T-helper 2 cell treated with Interferon-gamma antibody and Interleukin-4, amounts not matched to agents 5 μg/mL and 100 μg/mL, for 36 hours (primary cell): Measurements from ENCODE around the gene CDHR2.

Source experiments
- DNase-seq: peaks from one replicate; pipeline ENCODE4 v3.0.0; 2021; ENCODE audit warnings: low spot score
- H3K27ac Mint-ChIP-seq: one replicate; pipeline ENCODE4 v1.8.0; 2021; ENCODE audit warnings: mild to moderate bottlenecking, mixed read lengths
- H3K27me3 Mint-ChIP-seq: one replicate; pipeline ENCODE4 v1.8.0; 2021; ENCODE audit warnings: low read depth, mixed read lengths
- H3K36me3 Mint-ChIP-seq: one replicate; pipeline ENCODE4 v1.8.0; 2021; ENCODE audit warnings: low read depth, mixed read lengths
- H3K4me1 Mint-ChIP-seq: one replicate; pipeline ENCODE4 v1.8.0; 2021; ENCODE audit warnings: low read depth, mixed read lengths
- H3K4me3 Mint-ChIP-seq: one replicate; pipeline ENCODE4 v1.8.0; 2022; ENCODE audit warnings: mild to moderate bottlenecking, moderate library complexity, mixed read lengths
- H3K9me3 Mint-ChIP-seq: one replicate; pipeline ENCODE4 v1.8.0; 2021; ENCODE audit warnings: mixed read lengths

The CDHR2 gene

DNA sequence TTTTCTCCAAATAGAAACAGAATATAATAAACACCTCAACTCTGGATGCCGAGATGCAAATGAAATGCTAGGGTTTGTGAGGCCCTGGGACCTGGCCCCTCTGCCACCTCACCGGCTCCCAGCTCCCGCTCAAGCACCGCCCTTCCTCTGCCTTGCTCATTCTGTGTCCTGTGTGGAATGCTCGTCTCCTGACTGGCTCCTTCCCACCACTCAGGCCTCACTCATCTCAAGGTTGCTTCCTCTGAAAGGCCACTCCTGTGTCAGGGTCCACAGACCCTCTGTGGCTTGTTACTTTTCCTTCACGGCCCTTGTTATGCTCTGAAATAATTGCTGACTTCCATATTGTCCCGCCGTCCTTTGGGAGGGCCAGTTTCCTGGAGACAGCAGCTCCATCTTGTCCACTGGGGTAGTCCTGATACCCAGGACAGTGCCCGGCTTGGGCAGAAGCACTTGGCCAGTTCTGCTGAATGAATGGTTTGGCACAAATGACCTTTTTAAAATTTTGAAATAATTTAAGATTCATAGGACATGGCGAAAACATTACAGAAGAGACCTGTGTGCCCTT is 27.4 kb upstream of the CDHR2 start:
- Mint-ChIP-seq H3K4me1 (peaks cover 4% of the 10 kb centered on the region), H3K9me3 (no peaks in the 10 kb centered on the region), H3K27me3 (no peaks in the 10 kb centered on the region), H3K36me3 (peaks cover 8% of the 10 kb centered on the region), H3K27ac (no peak overlapping the region), H3K4me3 (no peak overlapping the region)
- DNase-seq, result no peak

DNA sequence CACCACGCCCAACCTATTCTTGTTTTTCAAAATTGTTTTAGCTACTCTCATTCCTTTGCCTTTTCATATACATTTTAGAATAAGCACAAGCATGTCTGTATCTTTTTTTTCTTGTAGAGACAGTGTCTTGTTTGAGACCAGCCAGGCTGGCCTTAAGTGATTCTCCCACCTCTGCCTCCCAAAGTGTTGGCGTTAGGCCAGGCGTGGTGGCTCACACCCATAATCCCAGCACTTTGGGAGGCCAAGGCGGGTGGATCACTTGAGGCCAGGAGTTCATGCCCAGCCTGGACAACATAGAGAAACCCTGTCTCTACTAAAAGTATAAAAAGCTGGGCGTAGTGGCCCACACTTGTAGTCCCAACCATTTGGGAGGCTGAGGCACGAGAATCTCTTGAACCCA is 25.0 kb upstream of the CDHR2 start:
- no peaks in the 10 kb centered on the region for H3K9me3 Mint-ChIP-seq
- peaks cover 21% of the 10 kb centered on the region for H3K36me3 Mint-ChIP-seq
- H3K27me3 Mint-ChIP-seq, result no peaks in the 10 kb centered on the region
- no peaks in the 10 kb centered on the region for H3K4me1 Mint-ChIP-seq
- H3K27ac Mint-ChIP-seq, result no peak overlapping the region
- no peak for DNase-seq
- H3K4me3 Mint-ChIP-seq, result no peak overlapping the region

DNA sequence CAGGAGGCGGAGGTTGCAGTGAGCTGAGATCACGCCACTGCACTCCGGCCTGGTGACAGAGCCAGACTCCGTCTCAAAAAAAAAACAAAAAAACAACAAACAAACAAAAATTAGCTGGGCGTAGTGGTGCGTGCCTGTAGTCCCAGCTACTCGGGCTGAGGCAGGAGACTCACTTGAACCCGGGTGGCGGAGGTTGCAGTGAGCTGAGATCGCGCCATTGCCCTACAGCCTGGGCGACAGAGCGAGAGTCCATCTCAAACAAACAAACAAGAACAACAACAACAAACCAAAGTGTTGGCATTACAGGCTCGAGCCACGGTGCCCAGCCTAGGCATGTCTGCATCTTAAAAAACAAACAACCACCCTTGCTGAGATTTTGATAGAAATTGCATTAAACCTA is 24.2 kb upstream of the CDHR2 start:
- Mint-ChIP-seq H3K27ac (no peak overlapping the region), H3K27me3 (no peaks in the 10 kb centered on the region), H3K36me3 (peaks cover 28% of the 10 kb centered on the region), H3K9me3 (no peaks in the 10 kb centered on the region), H3K4me3 (no peak overlapping the region), H3K4me1 (peaks cover 4% of the 10 kb centered on the region)
- no peak for DNase-seq

DNA sequence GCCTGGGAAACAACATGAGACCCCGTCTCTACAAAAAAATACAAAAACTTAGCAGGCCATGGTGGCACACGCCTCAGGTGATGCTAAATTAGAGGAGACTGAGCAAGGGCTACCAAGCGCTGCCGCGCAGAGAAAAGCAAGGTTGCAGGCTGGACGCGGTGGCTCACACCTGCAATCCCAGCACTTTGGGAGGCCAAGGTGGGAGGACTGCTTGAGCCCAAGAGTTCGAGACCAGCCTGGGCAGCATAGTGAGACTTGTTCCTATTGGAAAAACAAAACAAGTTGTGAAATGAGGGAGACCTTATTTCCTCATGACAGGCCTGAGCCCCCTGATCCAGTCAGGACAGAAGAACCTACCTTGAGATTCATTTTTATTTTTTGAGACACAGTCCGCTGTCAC is 23.5 kb upstream of the CDHR2 start:
- Mint-ChIP-seq H3K4me3 (no peak overlapping the region), H3K4me1 (peaks cover 4% of the 10 kb centered on the region), H3K9me3 (no peaks in the 10 kb centered on the region), H3K27ac (no peak overlapping the region), H3K36me3 (peaks cover 28% of the 10 kb centered on the region), H3K27me3 (no peaks in the 10 kb centered on the region)
- no peak for DNase-seq

DNA sequence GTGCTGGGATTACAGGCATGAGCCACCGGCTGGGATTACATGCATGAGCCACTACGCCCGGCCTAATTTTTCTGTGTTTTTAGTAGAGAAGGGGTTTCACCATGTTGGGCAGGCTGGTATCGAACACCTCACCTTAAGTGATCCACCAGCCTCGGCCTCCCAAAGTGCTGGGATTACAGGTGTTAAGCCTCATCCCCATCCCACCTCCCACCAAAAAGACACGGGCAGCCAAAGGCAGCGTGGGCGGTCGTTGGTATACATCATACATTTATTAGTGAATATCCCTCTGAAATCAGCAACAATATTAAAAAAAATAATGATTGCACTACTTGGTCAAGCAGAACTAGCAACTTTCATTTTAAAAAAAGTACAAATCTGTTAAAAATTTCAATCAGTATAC is 22.7 kb upstream of the CDHR2 start:
- no peaks in the 10 kb centered on the region for H3K9me3 Mint-ChIP-seq
- DNase-seq, result no peak
- peaks cover 7% of the 10 kb centered on the region for H3K4me1 Mint-ChIP-seq
- H3K36me3 Mint-ChIP-seq, result peaks cover 33% of the 10 kb centered on the region
- no peak overlapping the region for H3K4me3 Mint-ChIP-seq
- no peak overlapping the region for H3K27ac Mint-ChIP-seq
- H3K27me3 Mint-ChIP-seq, result no peaks in the 10 kb centered on the region

DNA sequence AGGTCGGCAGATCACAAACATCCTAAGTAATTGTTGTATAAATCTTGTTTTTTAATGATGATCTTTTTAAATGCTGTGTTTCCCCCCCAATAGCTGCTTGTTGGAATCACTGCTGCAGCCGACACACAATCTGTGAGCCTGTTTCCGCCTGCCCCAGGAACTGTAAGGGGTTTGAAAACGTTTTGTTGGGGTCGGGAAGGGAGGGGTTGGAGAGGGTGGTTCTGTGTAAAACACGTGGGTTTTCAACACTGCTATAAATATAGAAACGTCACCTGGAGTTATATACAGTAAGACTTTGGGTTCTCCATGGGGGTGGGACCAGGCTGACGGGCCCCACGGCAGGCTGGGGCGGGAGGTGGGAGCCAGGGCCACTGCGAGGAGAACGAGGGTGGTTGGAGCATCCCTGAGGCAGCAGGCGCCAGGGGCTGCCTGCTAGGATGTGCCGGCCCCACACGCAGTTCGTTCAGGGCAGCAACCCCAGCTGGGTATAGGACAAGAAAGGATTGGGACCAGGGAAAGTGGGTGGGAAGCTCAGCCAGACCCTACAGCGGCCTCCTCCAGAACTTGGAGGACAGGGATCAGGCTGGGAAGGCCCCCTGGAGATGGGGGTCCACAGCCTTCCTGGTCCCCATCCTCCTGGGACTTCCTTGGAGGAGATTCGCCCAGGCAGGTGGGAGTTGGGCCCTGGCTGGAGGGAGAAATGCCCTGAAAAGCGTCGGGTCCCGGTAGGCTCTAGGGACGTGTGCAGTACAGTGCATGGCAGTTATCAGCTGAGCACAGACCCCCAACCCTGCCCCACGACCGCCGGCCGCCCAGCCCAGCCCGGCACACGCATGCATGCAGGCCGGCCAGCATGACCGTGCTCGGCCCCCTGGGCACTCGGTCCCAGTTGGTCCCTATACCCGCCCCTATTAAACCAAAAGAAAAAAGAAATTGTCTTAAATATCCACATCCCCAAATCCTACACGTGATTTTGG is 21.6 kb upstream of the CDHR2 start:
- Mint-ChIP-seq H3K27ac (no peak overlapping the region), H3K9me3 (no peaks in the 10 kb centered on the region), H3K4me1 (peaks cover 9% of the 10 kb centered on the region), H3K27me3 (no peaks in the 10 kb centered on the region), H3K36me3 (peaks cover 33% of the 10 kb centered on the region), H3K4me3 (no peak overlapping the region)
- no peak for DNase-seq

DNA sequence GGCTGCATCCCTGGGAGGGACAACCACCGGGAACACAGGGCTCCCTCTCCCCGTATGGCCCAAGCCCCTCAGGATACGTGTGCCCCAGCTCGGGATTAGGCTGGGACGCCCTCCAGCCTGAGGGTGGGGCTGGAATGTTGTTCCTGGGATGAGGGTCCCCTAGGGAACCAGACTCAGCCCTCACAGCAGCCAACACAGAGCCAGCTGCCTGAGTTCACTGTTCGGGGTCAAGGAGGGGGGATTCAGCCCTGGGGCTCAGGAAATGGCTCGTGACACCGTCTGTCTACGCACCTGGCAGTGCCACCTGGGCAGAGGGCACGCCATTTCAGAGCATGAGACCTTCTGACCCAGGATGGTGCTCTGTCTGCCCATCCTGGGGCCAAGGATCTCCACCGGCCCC is 20.8 kb upstream of the CDHR2 start:
- Mint-ChIP-seq H3K27me3 (no peaks in the 10 kb centered on the region), H3K9me3 (no peaks in the 10 kb centered on the region), H3K36me3 (peaks cover 35% of the 10 kb centered on the region), H3K27ac (peak overlapping the region; percentile 60), H3K4me3 (peak overlapping the region; percentile 26), H3K4me1 (peaks cover 12% of the 10 kb centered on the region)
- no peak for DNase-seq

DNA sequence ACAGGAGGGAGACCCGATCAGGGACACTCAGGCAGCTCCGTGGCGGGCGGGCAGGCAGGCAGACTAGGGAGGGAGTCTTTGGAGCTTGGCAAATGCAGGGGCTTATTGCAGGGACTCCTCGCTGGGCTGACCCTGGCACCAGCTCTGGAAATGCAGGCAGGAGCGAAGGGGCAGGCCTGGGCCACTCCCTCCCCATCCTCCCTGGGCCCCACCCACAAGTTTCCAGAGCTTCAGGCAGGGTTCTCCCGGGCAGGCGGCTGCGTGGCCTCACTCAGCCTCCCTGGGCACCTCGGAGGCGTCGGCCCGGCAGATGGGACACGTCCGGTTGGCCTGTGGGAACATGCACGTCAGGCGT is 20.4 kb upstream of the CDHR2 start:
- H3K4me1 Mint-ChIP-seq, result peaks cover 17% of the 10 kb centered on the region
- peak overlapping the region; percentile 26 for H3K4me3 Mint-ChIP-seq
- H3K27ac Mint-ChIP-seq, result no peak overlapping the region
- no peaks in the 10 kb centered on the region for H3K27me3 Mint-ChIP-seq
- H3K36me3 Mint-ChIP-seq, result peaks cover 40% of the 10 kb centered on the region
- no peak for DNase-seq
- no peaks in the 10 kb centered on the region for H3K9me3 Mint-ChIP-seq

DNA sequence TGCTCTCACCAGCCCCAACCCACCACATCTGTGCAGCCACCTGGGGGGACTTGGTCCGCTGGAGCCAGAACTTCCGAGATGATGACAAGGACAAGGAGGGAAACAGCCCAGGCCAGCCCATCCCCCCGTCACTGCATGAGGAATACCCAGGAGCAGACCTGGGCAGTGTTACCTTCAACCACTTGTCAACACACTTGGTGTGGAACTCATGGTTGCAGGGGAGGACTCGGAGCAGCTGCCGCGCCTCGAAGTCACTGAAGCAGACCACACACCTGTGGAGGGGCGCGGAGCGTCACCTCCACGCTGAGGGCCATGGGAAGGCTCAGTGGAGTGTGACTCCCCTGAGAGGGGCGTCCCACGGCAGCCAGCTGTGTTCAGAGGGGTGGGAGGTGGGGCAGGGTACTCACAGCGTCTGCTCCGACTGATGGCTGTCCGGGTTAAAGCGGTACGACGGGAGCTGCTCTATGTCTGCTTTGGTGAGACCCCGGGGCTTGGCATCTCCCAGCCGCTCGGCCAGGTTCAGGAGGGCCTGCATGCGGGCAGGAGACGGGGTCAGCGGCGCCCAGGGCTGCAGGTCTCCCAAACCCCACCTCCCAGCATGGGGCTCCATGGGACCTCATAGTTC is 19.9 kb upstream of the CDHR2 start:
- Mint-ChIP-seq H3K4me1 (peaks cover 21% of the 10 kb centered on the region), H3K27me3 (no peaks in the 10 kb centered on the region), H3K4me3 (peak overlapping the region; percentile 83), H3K9me3 (no peaks in the 10 kb centered on the region), H3K27ac (peak overlapping the region; percentile 82), H3K36me3 (peaks cover 45% of the 10 kb centered on the region)
- no peak for DNase-seq

DNA sequence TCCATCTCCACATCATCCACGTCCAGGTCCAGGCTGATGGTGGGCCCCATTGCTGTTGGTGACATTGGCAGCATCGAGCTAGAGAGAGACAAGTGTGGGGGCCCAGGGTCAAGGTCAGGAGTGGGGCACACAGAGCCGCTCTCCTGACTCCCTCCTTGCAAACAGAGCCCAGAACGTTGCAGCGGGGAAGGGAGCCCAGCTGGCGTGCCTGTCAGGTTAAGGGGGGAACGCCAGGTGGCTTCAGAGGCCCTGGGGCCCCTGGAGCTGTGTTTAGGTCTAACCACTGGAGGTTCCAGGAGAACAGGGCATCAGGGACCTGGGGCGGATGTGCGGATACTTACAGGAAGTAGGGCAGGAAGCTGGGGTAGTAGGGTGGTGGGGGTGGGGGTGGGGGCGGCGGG is 19.4 kb upstream of the CDHR2 start:
- Mint-ChIP-seq H3K27me3 (no peaks in the 10 kb centered on the region), H3K9me3 (no peaks in the 10 kb centered on the region), H3K27ac (peak overlapping the region; percentile 82), H3K4me1 (peaks cover 27% of the 10 kb centered on the region), H3K4me3 (peak overlapping the region; percentile 83), H3K36me3 (peaks cover 50% of the 10 kb centered on the region)
- no peak for DNase-seq

DNA sequence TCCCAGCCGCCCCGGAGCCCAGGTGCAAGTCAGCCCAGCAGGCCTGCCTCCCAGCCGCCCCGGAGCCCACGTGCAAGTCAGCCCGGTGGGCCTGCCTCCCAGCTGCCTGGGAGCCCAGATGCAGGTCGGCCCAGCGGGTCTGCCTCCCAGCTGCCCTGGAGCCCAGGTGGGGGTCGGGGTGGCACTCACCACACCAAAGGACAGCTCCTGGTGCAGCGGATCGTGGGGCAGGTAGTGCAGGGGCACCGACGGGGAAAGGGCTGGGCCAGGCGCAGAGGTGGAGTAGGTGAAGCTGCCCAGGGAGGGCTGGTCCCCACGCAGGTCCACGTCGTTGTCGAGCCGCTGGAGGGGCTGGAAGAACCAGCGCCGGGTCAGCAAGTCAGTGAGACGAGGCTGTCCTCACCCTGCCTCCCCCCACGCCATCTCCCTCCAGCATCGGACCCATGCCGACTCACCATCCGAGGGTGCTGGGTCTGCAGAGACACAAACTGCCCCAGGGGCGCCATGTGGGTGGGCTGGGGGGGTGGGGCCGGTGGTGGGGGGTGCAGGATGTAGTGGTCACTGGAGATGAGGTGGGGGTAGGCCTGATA is 18.7 kb upstream of the CDHR2 start:
- H3K4me1 Mint-ChIP-seq, result peaks cover 32% of the 10 kb centered on the region
- peak overlapping the region; percentile 89 for H3K27ac Mint-ChIP-seq
- DNase-seq, result no peak
- no peaks in the 10 kb centered on the region for H3K9me3 Mint-ChIP-seq
- H3K4me3 Mint-ChIP-seq, result peak overlapping the region; percentile 88
- no peaks in the 10 kb centered on the region for H3K27me3 Mint-ChIP-seq
- H3K36me3 Mint-ChIP-seq, result peaks cover 52% of the 10 kb centered on the region

DNA sequence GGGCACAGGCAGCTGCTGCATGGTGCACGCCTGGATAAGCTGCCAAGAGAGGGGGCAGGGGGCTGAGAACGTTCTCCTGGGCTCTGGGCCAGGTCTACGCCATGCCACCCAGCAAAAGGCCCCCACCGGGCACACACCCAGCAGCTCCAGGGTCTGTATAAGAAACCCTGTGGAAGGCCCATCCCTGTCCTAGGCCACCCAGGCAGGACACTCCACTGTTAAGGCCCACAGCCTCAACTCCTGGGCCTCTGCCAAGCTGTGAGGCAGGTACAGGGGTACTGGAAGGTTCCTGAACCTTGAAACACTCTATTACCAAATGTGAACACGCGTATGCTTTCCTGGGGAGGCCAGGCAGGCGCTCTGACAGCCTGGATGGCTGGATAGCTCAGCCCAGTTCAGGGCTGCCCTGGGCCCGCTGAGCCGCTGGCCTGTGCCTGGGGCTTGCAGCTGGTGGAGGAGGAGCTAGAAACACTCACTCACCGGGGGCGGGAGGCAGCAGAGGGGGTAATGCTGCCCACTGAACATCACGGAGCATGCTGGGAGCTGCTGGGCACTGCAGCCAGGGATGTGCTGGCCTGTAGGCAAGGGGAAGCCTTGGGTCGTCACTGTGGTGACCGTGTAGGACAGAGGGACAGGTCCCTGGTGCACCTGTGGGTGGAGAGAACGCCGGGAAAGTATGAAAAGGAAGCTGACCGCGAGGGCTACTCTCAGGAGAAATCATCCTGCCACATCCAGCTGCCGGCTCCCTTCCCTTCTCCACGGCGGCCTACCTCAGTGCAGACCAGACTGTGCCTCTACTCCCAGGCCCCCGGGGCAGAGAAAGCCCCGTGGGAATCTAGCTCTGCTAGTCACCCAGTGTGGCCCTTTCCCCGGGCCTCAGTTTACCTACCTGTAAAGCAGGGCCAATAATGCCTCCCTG is 17.9 kb upstream of the CDHR2 start:
- Mint-ChIP-seq H3K36me3 (peaks cover 57% of the 10 kb centered on the region), H3K27ac (peak overlapping the region; percentile 89), H3K4me3 (peak overlapping the region; percentile 88), H3K27me3 (no peaks in the 10 kb centered on the region), H3K4me1 (peaks cover 32% of the 10 kb centered on the region), H3K9me3 (no peaks in the 10 kb centered on the region)
- no peak for DNase-seq

DNA sequence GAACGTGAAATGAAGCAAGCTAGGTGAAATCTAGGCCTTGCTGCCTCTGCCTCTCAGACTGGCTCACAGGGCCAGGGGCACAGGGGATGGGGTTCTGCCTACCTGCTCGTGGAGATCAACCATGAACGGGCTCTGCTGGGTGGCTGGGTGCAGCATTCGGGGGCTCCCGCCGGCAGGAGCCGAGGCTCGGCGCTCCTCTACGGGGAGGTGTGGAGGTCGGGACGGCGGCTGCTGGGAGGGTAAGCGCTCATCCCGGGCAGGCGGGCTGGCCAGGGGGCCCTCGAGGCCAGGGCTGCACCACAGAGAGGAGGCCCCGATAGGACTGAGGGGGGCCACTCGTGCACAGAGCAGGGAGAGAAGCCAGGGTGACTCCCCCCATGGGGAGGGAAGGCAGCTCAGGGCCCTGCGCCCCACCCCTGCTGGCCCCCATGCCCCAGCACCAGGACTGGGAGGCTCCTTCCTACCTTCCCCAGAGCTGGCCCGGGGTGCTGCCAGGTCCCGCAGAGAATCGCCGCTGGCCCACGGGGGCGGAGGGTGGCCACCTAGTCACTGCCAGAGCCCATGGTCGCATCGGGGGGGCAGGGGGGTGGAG is 17.1 kb upstream of the CDHR2 start:
- Mint-ChIP-seq H3K27me3 (no peaks in the 10 kb centered on the region), H3K4me3 (peak overlapping the region; percentile 88), H3K9me3 (no peaks in the 10 kb centered on the region), H3K36me3 (peaks cover 54% of the 10 kb centered on the region), H3K27ac (peak overlapping the region; percentile 89), H3K4me1 (peaks cover 32% of the 10 kb centered on the region)
- no peak for DNase-seq
